HFF-Myc (cell line): ENCODE results near the gene SH3PXD2B.

ENCODE experiments used
- DNase-seq: peaks from one replicate; pipeline ENCODE4 v3.0.0-alpha.2; 2011; ENCODE audit warnings: low read depth; ENCODE audit errors: extremely low read depth
- H3K4me3 ChIP-seq: replicated peaks from 2 replicates; pipeline ENCODE4 v1.5.1; 2011; ENCODE audit warnings: low read depth, mild to moderate bottlenecking, control low read depth, low read length
- CTCF ChIP-seq: IDR thresholded peaks from 2 replicates; pipeline ENCODE4 v1.5.1; 2012; ENCODE audit warnings: mild to moderate bottlenecking, low read depth, low read length, control low read depth; ENCODE audit errors: missing control alignments

The SH3PXD2B gene

GRCh38 chr5:172303572-172304335 is 150.6 kb downstream of the SH3PXD2B start:
- H3K4me3 ChIP-seq = no peak overlapping the region
- TF ChIP-seq CTCF = no peak
- no peak for DNase-seq

- DNase-seq = no peak
- no peak for TF ChIP-seq CTCF
- no peak overlapping the region for H3K4me3 ChIP-seq
Measured at GRCh38 chr5:172303162-172303561, 151.2 kb downstream of the SH3PXD2B start.

- no peak for TF ChIP-seq CTCF
- no peak overlapping the region for H3K4me3 ChIP-seq
- no peak for DNase-seq
Measured at GRCh38 chr5:172302047-172302710, 152.1 kb downstream of the SH3PXD2B start.

- no peak overlapping the region for H3K4me3 ChIP-seq
- no peak for DNase-seq
- TF ChIP-seq CTCF = no peak
Measured at GRCh38 chr5:172299916-172300439, 154.3 kb downstream of the SH3PXD2B start.

GRCh38 chr5:172294831-172295230 is 159.5 kb downstream of the SH3PXD2B start:
- no peak for DNase-seq
- TF ChIP-seq CTCF = no peak
- no peak overlapping the region for H3K4me3 ChIP-seq

- no peak overlapping the region for H3K4me3 ChIP-seq
- DNase-seq = no peak
- TF ChIP-seq CTCF = no peak
Measured at GRCh38 chr5:172293745-172294342, 160.5 kb downstream of the SH3PXD2B start.
